Esophagus muscularis mucosa (tissue), 4 donors: ENCODE results near the gene TMEM130. TPM values are rescaled to one million over a fixed set of nuclear protein-coding genes. Genes with fewer than 3 reads are reported as not detected.
A peak's percentile ranks its signal among the peaks of the same experiment; 100 is the strongest.

Experiments used
- DNase-seq: peaks from one replicate; pipeline ENCODE4 v3.0.0-alpha.2; 2017; ENCODE audit errors: extremely low spot score
- H3K27ac ChIP-seq, 4 donors: fragments of 200-600 bp; sonication (generic); replicated peaks in 1 of 4; 1 replicate in 3 of 4; 2 replicates in 1 of 4; pipeline ENCODE4 v1.5.1; 2016 to 2019; ENCODE audit warnings: mild to moderate bottlenecking in 1 of 4
- H3K27me3 ChIP-seq, 4 donors: fragments of 200-600 bp; sonication (generic); one replicate each; pipeline versions ENCODE4 v1.5.1 to v1.6.0; 2016 to 2019
- H3K36me3 ChIP-seq, 4 donors: fragments of 200-600 bp; sonication (generic); one replicate each; pipeline ENCODE4 v1.5.1; 2016 to 2019
- H3K4me1 ChIP-seq, 4 donors: fragments of 200-600 bp; sonication (generic); one replicate each; pipeline ENCODE4 v1.5.1; 2016 to 2019
- H3K4me3 ChIP-seq, 4 donors: fragments of 200-600 bp; sonication (generic); 1 replicate in 2 of 4; 2 replicates in 2 of 4; pipeline ENCODE4 v1.5.1; 2016 to 2019; ENCODE audit warnings: mild to moderate bottlenecking in 4 of 4, moderate library complexity in 1 of 4
- H3K9me3 ChIP-seq, 4 donors: fragments of 200-600 bp; sonication (generic); 1 replicate in 3 of 4; 2 replicates in 1 of 4; pipeline ENCODE4 v1.5.1; 2016 to 2019
- CTCF ChIP-seq, 3 experiments: fragments of 200-600 bp in 2 of 3; fragments of 450-650 bp in 1 of 3; sonication (generic) in 2 of 3; IDR thresholded peaks; one replicate each; pipeline ENCODE4 v1.5.1; 2017 to 2019; ENCODE audit warnings: antibody characterized with exemption in 3 of 3, mild to moderate bottlenecking in 2 of 3, moderate library complexity in 1 of 3
- EP300 ChIP-seq: sonication (generic); formaldehyde crosslinking; IDR thresholded peaks from one replicate; pipeline ENCODE4 v1.6.1; 2017; ENCODE audit warnings: antibody characterized with exemption
- POLR2A ChIP-seq: fragments of 450-650 bp; IDR thresholded peaks from one replicate; pipeline ENCODE4 v1.6.1; 2017; ENCODE audit warnings: antibody characterized with exemption, moderate library complexity, mild to moderate bottlenecking, low read depth
- POLR2AphosphoS5 ChIP-seq, 2 donors: sonication (generic); formaldehyde crosslinking; IDR thresholded peaks; one replicate each; pipeline ENCODE4 v1.6.1; 2017; ENCODE audit warnings: antibody characterized with exemption in 2 of 2
- WGBS: methylation state at CpG from one replicate; pipeline ENCODE4 v1.1.5; 2018; 5-methylcytosine and 5-hydroxymethylcytosine counted together
- intact Hi-C: fragments of 100-400 bp; cut with DNase I; formaldehyde crosslinking; loops from one replicate; pipeline ENCODE4 v1.15.1; 2023
- total RNA-seq, 4 donors: library from RNA; depleted of rRNA; stranded (reverse); fragments of >200 nt; gene quantifications; one replicate each; pipeline versions ENCODE4 v1.1.0 to v1.2.1, GENCODE V29; 2016

The TMEM130 gene
- total RNA-seq, 4 donors from 2014 or later = 0.57 to 2.3 (median 0.87) TPM

- H3K4me3 ChIP-seq = peak overlapping the region; percentile 84 to 100 (median 92)
- peak overlapping the region; percentile 91 to 99 (median 96) for H3K27ac ChIP-seq
- intact Hi-C loops = no loop called here
- DNase-seq = no peak
- TF ChIP-seq EP300 (no peak), CTCF (IDR thresholded peaks at IDR 0.05) (peak in 2 of 3 experiments; percentile 7 to 21)
- no peaks in the 10 kb centered on the region for H3K27me3 ChIP-seq
- whole genome bisulfite sequencing = 1% methylated on average over 23 of the region's 29 CpGs
- peaks cover 19 to 27% (median 22%) of the 10 kb centered on the region in 4 donors for H3K4me1 ChIP-seq
- peaks cover 29 to 37% (median 32%) of the 10 kb centered on the region in 4 donors for H3K36me3 ChIP-seq
- H3K9me3 ChIP-seq = no peaks in the 10 kb centered on the region
These were observed 9.6 kb upstream of the TMEM130 start for GRCh38 chr7:98879198-98879978.

- WGBS = 0% methylated on average over 10 of the region's 113 CpGs
- intact Hi-C loops = no loop called here
- Histone ChIP-seq H3K27me3 (peaks cover 0 to 8% (median 0%) of the 10 kb centered on the region in 4 donors), H3K4me3 (peak within 1 kb of the TSS; percentile 84 to 100 (median 92)), H3K9me3 (no peaks in the 10 kb centered on the region), H3K36me3 (peaks cover 22 to 29% (median 24%) of the 10 kb centered on the region in 4 donors), H3K27ac (peak within 1 kb of the TSS; percentile 91 to 99 (median 96)), H3K4me1 (peaks cover 19 to 27% (median 22%) of the 10 kb centered on the region in 4 donors)
- DNase-seq = no peak
- TF ChIP-seq POLR2A (no peak), EP300 (no peak), POLR2AphosphoS5 (IDR thresholded peaks at IDR 0.05) (peak; percentile 62 to 64), CTCF (IDR thresholded peaks at IDR 0.05) (peak in 2 of 3 experiments; percentile 87 to 97)
These were observed 8.8 kb upstream of the TMEM130 start, which contains the start of gene TRRAP for GRCh38 chr7:98878365-98879197. TRRAP (plus strand) TSS chr7:98878532; CDS start chr7:98881151, 2,619 bp downstream.

- H3K4me3 ChIP-seq = peak overlapping the region; percentile 84 to 100 (median 92)
- TF ChIP-seq POLR2AphosphoS5 (IDR thresholded peaks at IDR 0.05) = no peak
- TF ChIP-seq POLR2A = no peak
- no peak for TF ChIP-seq EP300
- no peak for TF ChIP-seq CTCF (IDR thresholded peaks at IDR 0.05)
- no peak for DNase-seq
- peaks cover 16 to 21% (median 19%) of the 10 kb centered on the region in 4 donors for H3K36me3 ChIP-seq
- peaks cover 19 to 27% (median 22%) of the 10 kb centered on the region in 4 donors for H3K4me1 ChIP-seq
- no peaks in the 10 kb centered on the region for H3K9me3 ChIP-seq
- intact Hi-C loops = no loop called here
- H3K27ac ChIP-seq = peak overlapping the region; percentile 91 to 99 (median 96)
- 52% methylated on average over 7 of the region's 18 CpGs for WGBS
- peaks cover 0 to 12% (median 0%) of the 10 kb centered on the region in 4 donors for H3K27me3 ChIP-seq
These were observed 8.0 kb upstream of the TMEM130 start for GRCh38 chr7:98877692-98878364.

GRCh38 chr7:98877146-98877545, 7.3 kb upstream of the TMEM130 start:
- no peak for DNase-seq
- no peak for TF ChIP-seq EP300
- TF ChIP-seq POLR2AphosphoS5 (IDR thresholded peaks at IDR 0.05) = no peak
- no peak for TF ChIP-seq CTCF (IDR thresholded peaks at IDR 0.05)
- TF ChIP-seq POLR2A = no peak
- Histone ChIP-seq H3K4me3 (no peak overlapping the region), H3K4me1 (peaks cover 19 to 27% (median 22%) of the 10 kb centered on the region in 4 donors), H3K36me3 (peaks cover 9 to 14% (median 12%) of the 10 kb centered on the region in 4 donors), H3K27ac (no peak overlapping the region), H3K9me3 (no peaks in the 10 kb centered on the region), H3K27me3 (peaks cover 0 to 16% (median 0%) of the 10 kb centered on the region in 4 donors)
- WGBS = 98% methylated on average over 5 of the region's 6 CpGs
- intact Hi-C loops = no loop called here
